K562 (cell line): ENCODE data around the gene SLC39A7. TPM values are rescaled to one million over a fixed set of nuclear protein-coding genes. Genes with fewer than 3 reads are reported as not detected.

Source experiments
- ATAC-seq: fragments of 200-7000 bp; cut with Tn5 transposase; 3 replicates; pipeline ENCODE4 v1.9.1; 2020; ENCODE audit warnings: moderate library complexity
- BruUV-seq: library from RNA; stranded (reverse); fragments of 400-500 nt; replicated peaks from 2 replicates; lab custom pipeline; 2021; lab: Mats Ljungman, UMichigan
- CTCF ChIA-PET: fragments of 300-600 bp; formaldehyde crosslinking; extraction: SDS; loops from one replicate; lab custom pipeline; 2021; ENCODE audit warnings: low intra/inter-chr PET ratio; lab: Yijun Ruan, JAX
- POLR2A ChIA-PET: fragments of 300-600, 350-650 bp; sonication (Branson Sonifier 250); formaldehyde crosslinking; extraction: SDS; loops from one replicate; lab custom pipeline; 2021; ENCODE audit warnings: antibody characterized with exemption, inconsistent platforms; lab: Yijun Ruan, JAX
- DNase-seq, 4 experiments: peaks; one replicate each; pipeline versions ENCODE4 v3.0.0 to v3.0.0-alpha.2; 2011 to 2018; ENCODE audit warnings: low spot score in 3 of 4, mixed read lengths in 3 of 4; ENCODE audit errors: extremely low read depth in 1 of 4
- FAIRE-seq: peaks from 2 replicates; lab custom pipeline; 2011; peaks lifted over from hg19 to GRCh38; lab: Jason Lieb, UNC
- H2AFZ ChIP-seq: 2 replicates; pipeline ENCODE4 v1.6.0; 2011; ENCODE audit warnings: low read depth, low read length, control low read depth, inconsistent platforms
- H3K27ac ChIP-seq: fragments of 200-600 bp; 3 replicates; pipeline ENCODE4 v1.8.0; 2011; ENCODE audit warnings: low read depth, mild to moderate bottlenecking, control low read depth, inconsistent platforms, low read length, moderate library complexity, mixed read lengths; ENCODE audit errors: extremely low read depth
- H3K27me3 ChIP-seq, 2 experiments: fragments of 300-600 bp in 1 of 2; 2 replicates in 1 of 2; 3 replicates in 1 of 2; pipeline versions ENCODE4 v1.6.0 to v1.8.0; 2011; ENCODE audit warnings: inconsistent platforms in 2 of 2, low read length in 2 of 2, mild to moderate bottlenecking in 1 of 2, mixed read lengths in 1 of 2, moderate library complexity in 1 of 2; ENCODE audit not compliant: control insufficient read depth in 2 of 2, insufficient read depth in 2 of 2
- H3K36me3 ChIP-seq: fragments of 300-600 bp; 3 replicates; pipeline ENCODE4 v1.8.0; 2011; ENCODE audit warnings: mild to moderate bottlenecking, low read length, inconsistent platforms; ENCODE audit not compliant: control insufficient read depth, insufficient read depth
- H3K4me1 ChIP-seq, 2 experiments: fragments of 200-600 bp in 1 of 2; replicated peaks in 1 of 2; 2 replicates in 1 of 2; 3 replicates in 1 of 2; pipeline versions ENCODE4 v1.5.1 to v1.8.0; 2011; ENCODE audit warnings: inconsistent platforms in 2 of 2, low read length in 2 of 2, mild to moderate bottlenecking in 1 of 2, mixed read lengths in 1 of 2, moderate library complexity in 1 of 2; ENCODE audit not compliant: control insufficient read depth in 2 of 2, insufficient read depth in 2 of 2
- H3K4me2 ChIP-seq: 2 replicates; pipeline ENCODE4 v1.6.1; 2011; ENCODE audit warnings: low read length, control low read depth, inconsistent platforms, mixed read lengths; ENCODE audit not compliant: insufficient read depth
- H3K4me3 ChIP-seq: fragments of 200-600 bp; sonication (generic), shearing (Covaris generic); 2 replicates; pipeline ENCODE4 v1.5.1; 2016; ENCODE audit warnings: control low read depth, inconsistent platforms
- H3K79me2 ChIP-seq: fragments of 200-600 bp; 3 replicates; pipeline ENCODE4 v1.8.0; 2011; ENCODE audit warnings: low read length, inconsistent platforms; ENCODE audit not compliant: control insufficient read depth, insufficient read depth
- H3K9ac ChIP-seq, 2 experiments: 2 replicates each; pipeline versions ENCODE4 v1.6.0 to v1.6.1; 2011; ENCODE audit warnings: low read depth in 2 of 2, low read length in 2 of 2, control low read depth in 1 of 2, inconsistent platforms in 1 of 2, mild to moderate bottlenecking in 1 of 2, mixed read lengths in 1 of 2; ENCODE audit not compliant: insufficient read depth in 1 of 2
- H3K9me1 ChIP-seq: one replicate; pipeline ENCODE4 v1.6.0; 2011; ENCODE audit warnings: inconsistent platforms, mild to moderate bottlenecking, low read length, moderate library complexity; ENCODE audit not compliant: control insufficient read depth, insufficient read depth
- H3K9me3 ChIP-seq: replicated peaks from 2 replicates; pipeline ENCODE4 v1.5.1; 2011; ENCODE audit warnings: low read depth, low read length, inconsistent platforms; ENCODE audit not compliant: control insufficient read depth, insufficient read depth
- H4K20me1 ChIP-seq: replicated peaks from 2 replicates; pipeline ENCODE4 v1.6.1; 2011; ENCODE audit warnings: low read length, inconsistent platforms, mixed read lengths; ENCODE audit not compliant: control insufficient read depth, insufficient read depth
- CREBBP ChIP-seq: IDR thresholded peaks from one replicate; pipeline ENCODE4 v1.6.1; 2012; ENCODE audit warnings: low read depth, mild to moderate bottlenecking, control low read depth, inconsistent platforms, low read length
- E2F4 ChIP-seq: sonication (generic); formaldehyde crosslinking; IDR thresholded peaks from 2 replicates; pipeline ENCODE4 v1.8.0; 2022; ENCODE audit warnings: mild to moderate bottlenecking, low read depth, missing genetic modification reagents
- NONO ChIP-seq, 2 experiments: fragments of 200-400 bp in 1 of 2; fragments of 450-650 bp in 1 of 2; formaldehyde crosslinking in 1 of 2; IDR thresholded peaks; 2 replicates each; pipeline ENCODE4 v1.6.1; 2017; ENCODE audit warnings: low read depth in 2 of 2, mild to moderate bottlenecking in 2 of 2, moderate library complexity in 2 of 2, low read length in 1 of 2
- PURB ChIP-seq: sonication (generic); formaldehyde crosslinking; IDR thresholded peaks from 2 replicates; pipeline ENCODE4 v1.9.0; 2021; ENCODE audit warnings: low read depth, mild to moderate bottlenecking, missing genetic modification reagents
- SMAD4 ChIP-seq: fragments of 250-450 bp; sonication (Bioruptor Pico); conservative IDR thresholded peaks from 2 replicates; pipeline ENCODE4 v1.8.0; 2021; ENCODE audit warnings: inconsistent platforms, mild to moderate bottlenecking, moderate library complexity
- SRF ChIP-seq, 2 experiments: fragments of 250-450, 450-650 bp in 1 of 2; sonication (Bioruptor Pico) in 1 of 2; sonication (generic) in 1 of 2; formaldehyde crosslinking; IDR thresholded peaks; 2 replicates each; pipeline versions ENCODE4 v1.5.0 to v1.5.1; 2020 to 2022; ENCODE audit warnings: mild to moderate bottlenecking in 1 of 2, missing genetic modification reagents in 1 of 2
- ZNF408 ChIP-seq: fragments of 250-450 bp; sonication (Bioruptor Pico); IDR thresholded peaks from 2 replicates; pipeline ENCODE4 v1.4.0; 2020; ENCODE audit warnings: low read depth, mild to moderate bottlenecking, moderate library complexity
- ZNF77 ChIP-seq: fragments of 250-450 bp; sonication (Bioruptor Pico); IDR thresholded peaks from 2 replicates; pipeline ENCODE4 v1.5.0; 2020
- WGBS: fragments of 100-300 bp; shearing (Covaris generic); methylation state at CpG from one replicate; pipeline ENCODE4 v1.1.6; 2016; ENCODE audit warnings: low coverage, mixed read lengths; ENCODE audit not compliant: insufficient coverage; ENCODE audit errors: missing lambda C conversion rate; 5-methylcytosine and 5-hydroxymethylcytosine counted together
- in situ Hi-C: fragments of 300-500 bp; cut with MboI; formaldehyde crosslinking; loops from 4 replicates; pipeline ENCODE4 v1.15.0; 2018; ENCODE audit warnings: inconsistent platforms, mixed read lengths
- intact Hi-C: fragments of 100-400 bp; cut with micrococcal nuclease; formaldehyde crosslinking; loops from 2 replicates; pipeline ENCODE4 v1.14.2; 2022
- polyA plus RNA-seq, 8 experiments: library from polyadenylated mRNA; depleted of rRNA in 4 of 8; stranded (reverse) in 5 of 8; unstranded in 3 of 8; fragments of >200 nt; fragmentation: Nextera tagmentation in 2 of 8; fragmentation: Illumina TruSeq in 1 of 8; extraction: Ambion mirVana in 2 of 8; extraction: Trizol in 1 of 8; gene quantifications; 2 replicates each; pipeline versions ENCODE4 v1.2.1 to v1.2.3, GENCODE V29; 2011 to 2014; ENCODE audit warnings: inconsistent platforms in 1 of 8, missing spikeins in 1 of 8
- total RNA-seq, 7 experiments: library from RNA; depleted of rRNA in 6 of 7; stranded (reverse); fragments of >200 nt in 6 of 7; fragmentation: Illumina TruSeq in 2 of 7; extraction: Trizol in 2 of 7; gene quantifications; 2 replicates each; pipeline versions ENCODE4 v1.2.1 to v1.2.3, GENCODE V29; 2011 to 2021; ENCODE audit warnings: low replicate concordance in 1 of 7
- TF ChIP-seq, protein P1 (sequence below): sonication (generic); formaldehyde crosslinking; IDR thresholded peaks from 2 replicates; pipeline ENCODE4 v1.4.0; 2020; ENCODE audit warnings: mild to moderate bottlenecking, missing genetic modification reagents
- TF ChIP-seq, protein P2 (sequence below): sonication (generic); formaldehyde crosslinking; IDR thresholded peaks from 2 replicates; pipeline ENCODE4 v1.8.0; 2022; ENCODE audit warnings: mild to moderate bottlenecking, missing genetic modification reagents

Gene SLC39A7
- total and polyA plus RNA-seq, 9 of the 15 experiments (the other 6 are each of a cell fraction or from before 2014, with no cell fraction given): 21.7 to 169 (median 121) TPM

GRCh38 chr6:33168284-33168601 is 32.4 kb upstream of the SLC39A7 start:
- DNase-seq (no peak), ATAC-seq (no peak), FAIRE-seq (no peak)
- Histone ChIP-seq H3K79me2 (no peaks in the 10 kb centered on the region), H3K27ac (no peak overlapping the region), H3K36me3 (no peaks in the 10 kb centered on the region), H3K9me3 (no peaks in the 10 kb centered on the region), H3K9ac (no peak overlapping the region), H3K27me3 (peaks cover 5 to 36% of the 10 kb centered on the region in 2 experiments; a peak in 3 of 5 replicates), H3K9me1 (no peaks in the 10 kb centered on the region), H3K4me1 (peaks cover 0 to 18% of the 10 kb centered on the region in 2 experiments; a peak in 1 of 5 replicates), H4K20me1 (peaks cover 4% of the 10 kb centered on the region; the same call in 1 of the 2 replicates), H3K4me2 (no peak overlapping the region), H2AFZ (no peak overlapping the region), H3K4me3 (no peak overlapping the region)
- intact Hi-C loops (no loop called here), in situ Hi-C loops (no loop called here)
- CTCF ChIA-PET: no interaction called here
- POLR2A ChIA-PET: no interaction called here
- no peak for TF ChIP-seq ZNF408 (CRISPR knock-in tag)
- TF ChIP-seq, protein P1, sequence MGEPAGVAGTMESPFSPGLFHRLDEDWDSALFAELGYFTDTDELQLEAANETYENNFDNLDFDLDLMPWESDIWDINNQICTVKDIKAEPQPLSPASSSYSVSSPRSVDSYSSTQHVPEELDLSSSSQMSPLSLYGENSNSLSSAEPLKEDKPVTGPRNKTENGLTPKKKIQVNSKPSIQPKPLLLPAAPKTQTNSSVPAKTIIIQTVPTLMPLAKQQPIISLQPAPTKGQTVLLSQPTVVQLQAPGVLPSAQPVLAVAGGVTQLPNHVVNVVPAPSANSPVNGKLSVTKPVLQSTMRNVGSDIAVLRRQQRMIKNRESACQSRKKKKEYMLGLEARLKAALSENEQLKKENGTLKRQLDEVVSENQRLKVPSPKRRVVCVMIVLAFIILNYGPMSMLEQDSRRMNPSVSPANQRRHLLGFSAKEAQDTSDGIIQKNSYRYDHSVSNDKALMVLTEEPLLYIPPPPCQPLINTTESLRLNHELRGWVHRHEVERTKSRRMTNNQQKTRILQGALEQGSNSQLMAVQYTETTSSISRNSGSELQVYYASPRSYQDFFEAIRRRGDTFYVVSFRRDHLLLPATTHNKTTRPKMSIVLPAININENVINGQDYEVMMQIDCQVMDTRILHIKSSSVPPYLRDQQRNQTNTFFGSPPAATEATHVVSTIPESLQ: no peak
- TF ChIP-seq PURB (CRISPR knock-in tag): no peak
- TF ChIP-seq CREBBP: no peak
- no peak for TF ChIP-seq SMAD4 (CRISPR knock-in tag)
- TF ChIP-seq, protein P2, sequence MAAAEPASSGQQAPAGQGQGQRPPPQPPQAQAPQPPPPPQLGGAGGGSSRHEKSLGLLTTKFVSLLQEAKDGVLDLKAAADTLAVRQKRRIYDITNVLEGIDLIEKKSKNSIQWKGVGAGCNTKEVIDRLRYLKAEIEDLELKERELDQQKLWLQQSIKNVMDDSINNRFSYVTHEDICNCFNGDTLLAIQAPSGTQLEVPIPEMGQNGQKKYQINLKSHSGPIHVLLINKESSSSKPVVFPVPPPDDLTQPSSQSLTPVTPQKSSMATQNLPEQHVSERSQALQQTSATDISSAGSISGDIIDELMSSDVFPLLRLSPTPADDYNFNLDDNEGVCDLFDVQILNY (CRISPR knock-in tag): no peak
- no peak for TF ChIP-seq E2F4
- TF ChIP-seq ZNF77 (CRISPR knock-in tag): no peak
- no peak for TF ChIP-seq NONO (IDR thresholded peaks at IDR 0.05; ENCODE audit: low read depth in 2 of 2, low read length in 1 of 2)
- TF ChIP-seq SRF (CRISPR knock-in tag; IDR thresholded peaks at IDR 0.05): no peak
- no TSS peak for BruUV-seq
- 3% methylated on average over 6 of the region's 6 CpGs for WGBS
